SK-N-MC (cell line): ENCODE measurements around the gene MMADHC.

Experiments used
- DNase-seq: peaks from one replicate; pipeline ENCODE4 v3.0.0-alpha.2; 2011; ENCODE audit warnings: low read depth, low spot score
- H3K27ac ChIP-seq: fragments of 200-600 bp; sonication (generic); 2 replicates; pipeline ENCODE4 v1.5.1; 2016; ENCODE audit warnings: mixed run types
- H3K36me3 ChIP-seq: fragments of 200-600 bp; sonication (generic); 2 replicates; pipeline ENCODE4 v1.6.1; 2017; ENCODE audit warnings: antibody characterized with exemption, low read length, mixed read lengths; ENCODE audit not compliant: insufficient read depth
- H3K4me3 ChIP-seq: fragments of 200-600 bp; sonication (generic); 2 replicates; pipeline ENCODE4 v1.5.1; 2016
- H3K9ac ChIP-seq: fragments of 200-600 bp; sonication (generic); 2 replicates; pipeline ENCODE4 v1.8.0; 2017; ENCODE audit warnings: mixed run types, mixed read lengths; ENCODE audit not compliant: insufficient read length
- H3K9me3 ChIP-seq: fragments of 200-600 bp; sonication (generic); 2 replicates; pipeline ENCODE4 v1.6.1; 2017; ENCODE audit warnings: low read depth, mild to moderate bottlenecking, antibody characterized with exemption, low read length, moderate library complexity, mixed read lengths
- EZH2 ChIP-seq: fragments of 200-600 bp; sonication (generic); IDR thresholded peaks from one replicate; pipeline ENCODE4 v1.6.1; 2017; ENCODE audit warnings: antibody characterized with exemption
- FOXP2 ChIP-seq: optimal IDR thresholded peaks from 2 replicates; pipeline ENCODE3; 2011; ENCODE audit warnings: mild to moderate bottlenecking, moderate library complexity; ENCODE audit not compliant: insufficient read depth; ENCODE audit errors: extremely low read length, control extremely low read depth
- POLR2AphosphoS5 ChIP-seq: IDR thresholded peaks from 2 replicates; pipeline ENCODE4 v1.6.1; 2012; ENCODE audit warnings: mild to moderate bottlenecking, low read depth, low read length, borderline replicate concordance

The MMADHC gene

DNA sequence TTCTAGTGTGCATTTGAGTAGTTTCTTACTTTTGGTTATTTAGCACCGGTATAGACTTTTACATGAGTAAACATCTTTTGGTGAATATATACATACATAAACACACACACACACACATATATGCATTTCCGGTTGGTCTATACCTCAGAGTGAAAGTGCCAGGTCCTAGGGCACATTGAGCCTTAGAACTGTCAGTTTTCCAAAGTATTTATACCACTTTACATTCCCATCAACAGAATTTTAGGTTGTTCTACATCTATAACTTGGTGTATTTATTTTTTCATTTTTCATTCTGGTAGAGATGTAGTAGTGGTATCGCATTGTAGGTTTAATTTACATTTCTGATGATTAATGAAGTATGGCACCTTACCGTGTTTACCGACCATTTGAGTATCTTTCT is 22.6 kb downstream of the MMADHC start:
- no peak overlapping the region for H3K4me3 ChIP-seq
- DNase-seq, result no peak
- no peaks in the 10 kb centered on the region for H3K9me3 ChIP-seq

DNA sequence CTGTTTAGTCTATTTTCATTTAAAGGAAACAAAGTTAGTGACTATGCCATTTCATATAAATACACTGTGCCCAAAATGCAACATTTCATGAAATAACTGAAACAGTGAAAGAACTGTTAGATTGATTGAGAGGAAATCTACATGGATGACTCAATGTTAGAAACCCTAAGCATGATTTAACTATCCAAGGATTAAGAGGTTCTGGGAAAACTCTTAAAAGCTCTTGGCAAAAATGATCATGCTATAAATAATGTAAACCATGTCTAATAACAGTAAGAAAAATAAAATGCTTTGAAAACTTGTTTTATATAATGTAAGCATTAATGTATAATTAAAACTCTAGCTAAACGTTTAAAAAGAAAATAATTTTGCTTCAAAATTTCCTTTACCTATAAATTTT is 23.5 kb downstream of the MMADHC start:
- no peak for TF ChIP-seq EZH2
- no peak for TF ChIP-seq POLR2AphosphoS5
- no peak for TF ChIP-seq FOXP2
- Histone ChIP-seq H3K36me3 (peaks cover 19% of the 10 kb centered on the region), H3K9me3 (no peaks in the 10 kb centered on the region), H3K27ac (no peak overlapping the region), H3K9ac (no peak overlapping the region), H3K4me3 (no peak overlapping the region)
- DNase-seq, result no peak

More for the DNA sequence above, 22.6 kb downstream of the MMADHC start:
- no peak for TF ChIP-seq POLR2AphosphoS5
- no peak for TF ChIP-seq EZH2
- no peak for TF ChIP-seq FOXP2
- H3K9ac ChIP-seq, result no peak overlapping the region
- H3K36me3 ChIP-seq, result peaks cover 28% of the 10 kb centered on the region
- H3K27ac ChIP-seq, result no peak overlapping the region

DNA sequence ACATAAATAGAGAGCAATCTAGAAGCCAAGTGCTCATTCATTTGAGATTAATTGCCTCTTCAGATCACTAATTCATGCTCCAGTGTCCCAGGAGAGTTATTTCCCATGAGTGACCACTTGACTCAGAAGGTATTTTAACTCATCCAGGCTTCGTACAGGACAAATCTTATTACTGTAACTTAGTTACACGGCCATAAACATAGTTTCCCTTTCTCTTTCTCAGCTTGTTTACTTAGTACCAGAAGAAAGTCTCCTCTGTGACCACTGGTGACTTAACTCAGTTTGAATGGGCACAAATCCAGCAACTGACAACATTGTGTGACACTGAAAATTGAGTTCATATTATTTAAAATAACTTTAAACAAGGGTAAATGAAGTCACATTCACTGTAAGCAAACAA is 25.3 kb downstream of the MMADHC start:
- no peak overlapping the region for H3K9ac ChIP-seq
- DNase-seq, result no peak

DNA sequence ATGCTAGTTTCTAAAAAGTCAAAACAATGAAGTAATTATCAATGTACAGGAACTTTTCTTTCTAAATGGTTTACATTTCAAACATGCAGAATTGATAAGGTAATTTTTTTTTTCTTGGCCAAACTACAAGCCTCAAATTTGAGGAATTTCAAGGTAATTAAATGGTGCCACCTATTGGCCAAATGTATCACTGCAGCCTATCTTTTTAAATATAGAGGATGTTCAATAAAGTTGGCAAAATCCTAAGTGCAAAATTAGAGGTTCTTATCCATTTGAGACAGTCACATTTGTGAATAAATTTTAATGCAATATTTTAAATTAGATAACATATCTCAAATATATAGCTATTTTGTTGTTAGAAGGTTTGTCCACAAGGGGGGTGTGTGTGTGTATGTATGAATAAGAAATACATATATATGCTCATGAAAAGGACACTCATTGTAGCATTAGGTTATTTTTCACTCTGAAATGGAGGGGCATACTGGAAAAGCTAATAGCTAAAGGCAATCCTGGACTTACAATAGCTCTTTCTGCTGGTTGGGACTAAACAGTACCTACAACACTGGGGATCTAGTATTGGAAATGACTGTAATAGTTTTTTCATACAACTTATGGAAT is 26.2 kb downstream of the MMADHC start:
- Histone ChIP-seq H3K36me3 (no peaks in the 10 kb centered on the region), H3K9ac (no peak overlapping the region), H3K4me3 (no peak overlapping the region), H3K9me3 (no peaks in the 10 kb centered on the region), H3K27ac (no peak overlapping the region)
- DNase-seq, result peak; percentile 5
- TF ChIP-seq POLR2AphosphoS5 (no peak), FOXP2 (no peak), EZH2 (no peak)

More for the DNA sequence above, 25.3 kb downstream of the MMADHC start:
- no peak for TF ChIP-seq FOXP2
- no peak for TF ChIP-seq EZH2
- TF ChIP-seq POLR2AphosphoS5, result no peak
- Histone ChIP-seq H3K9me3 (no peaks in the 10 kb centered on the region), H3K4me3 (no peak overlapping the region), H3K36me3 (peaks cover 2% of the 10 kb centered on the region; the same call in 1 of the 2 replicates), H3K27ac (no peak overlapping the region)

DNA sequence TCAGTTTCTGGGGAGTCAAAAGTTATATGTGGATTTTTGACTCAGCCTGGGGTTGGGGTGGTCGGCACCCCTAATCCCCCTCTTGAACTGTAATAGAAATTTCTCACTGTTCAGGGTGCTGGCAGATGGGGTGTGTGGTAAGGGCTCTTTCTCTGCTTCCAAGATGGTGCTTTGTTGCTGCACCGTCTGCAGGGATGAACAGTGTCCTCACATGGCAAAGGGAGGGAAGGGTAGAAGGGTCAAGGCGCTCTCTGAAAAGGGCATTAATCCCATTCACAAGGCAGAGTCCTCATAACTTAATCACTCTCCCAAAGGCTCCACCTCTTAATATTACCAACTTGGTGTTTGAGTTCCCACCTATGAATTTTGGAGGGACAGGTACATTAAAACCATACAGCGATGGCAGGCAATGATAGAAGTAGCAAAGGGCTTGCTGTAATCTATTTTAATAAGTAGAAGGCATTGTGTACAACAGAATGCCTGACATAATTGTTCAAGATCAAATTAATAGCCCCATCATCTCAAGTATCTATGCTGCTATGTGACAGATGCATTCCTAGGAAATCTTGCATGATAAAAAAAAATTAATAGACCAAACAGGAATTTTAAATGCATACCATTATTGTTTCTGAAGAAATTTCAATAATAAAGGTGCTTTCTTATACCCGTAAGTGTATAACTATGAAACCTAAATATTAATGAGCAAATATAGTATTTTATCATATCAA is 28.1 kb downstream of the MMADHC start:
- no peak for TF ChIP-seq FOXP2
- TF ChIP-seq POLR2AphosphoS5, result no peak
- TF ChIP-seq EZH2, result no peak
- Histone ChIP-seq H3K9me3 (no peaks in the 10 kb centered on the region), H3K36me3 (no peaks in the 10 kb centered on the region), H3K4me3 (no peak overlapping the region), H3K27ac (no peak overlapping the region), H3K9ac (no peak overlapping the region)
- no peak for DNase-seq

GRCh38 chr2:149556452-149556851 is 31.1 kb downstream of the MMADHC start:
- no peak overlapping the region for H3K27ac ChIP-seq
- no peak overlapping the region for H3K4me3 ChIP-seq
- no peak for DNase-seq
- no peak overlapping the region for H3K9ac ChIP-seq
- H3K36me3 ChIP-seq, result no peaks in the 10 kb centered on the region
- no peaks in the 10 kb centered on the region for H3K9me3 ChIP-seq
- TF ChIP-seq FOXP2 (no peak), EZH2 (no peak), POLR2AphosphoS5 (no peak)

DNA sequence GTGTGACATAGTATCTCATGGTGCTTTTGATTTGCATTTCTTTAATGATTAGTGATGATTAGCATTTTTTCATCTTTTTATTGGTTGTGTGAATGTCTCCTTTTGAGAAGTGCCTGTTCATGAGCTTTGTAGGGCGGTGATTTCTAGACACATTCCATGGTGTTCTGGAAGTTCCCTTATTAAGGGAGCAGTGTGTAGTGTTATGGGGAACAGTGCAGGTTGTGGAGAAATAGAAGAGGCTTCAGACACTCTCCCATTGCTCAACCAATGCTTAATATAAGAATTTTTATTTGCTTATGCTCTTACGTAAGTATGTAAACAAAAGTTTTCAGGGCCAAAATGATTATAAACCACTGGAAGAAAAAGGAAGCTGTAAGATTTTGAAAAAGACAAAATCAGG is 34.7 kb downstream of the MMADHC start:
- TF ChIP-seq FOXP2 (no peak), EZH2 (no peak), POLR2AphosphoS5 (no peak)
- Histone ChIP-seq H3K4me3 (no peak overlapping the region), H3K9ac (no peak overlapping the region), H3K36me3 (no peaks in the 10 kb centered on the region), H3K27ac (no peak overlapping the region), H3K9me3 (no peaks in the 10 kb centered on the region)
- no peak for DNase-seq

DNA sequence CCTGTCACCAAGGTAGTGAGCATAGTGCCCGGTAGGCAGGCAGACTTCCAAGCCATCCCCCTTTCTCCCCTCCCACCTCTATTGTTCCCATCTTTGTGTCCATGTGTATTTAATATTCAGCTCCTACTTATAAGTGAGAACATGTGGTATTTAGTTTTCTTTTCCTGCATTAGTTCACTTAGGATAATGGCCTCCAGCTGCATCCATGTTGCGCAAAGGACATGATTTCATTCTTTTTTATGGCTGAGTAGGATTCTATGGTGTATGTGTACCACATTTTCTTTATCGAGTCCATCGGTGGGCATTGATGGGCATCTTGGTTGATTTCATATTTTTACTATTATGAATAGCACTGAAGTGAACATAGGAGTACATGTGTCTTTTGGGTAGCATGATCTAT is 35.3 kb downstream of the MMADHC start:
- H3K4me3 ChIP-seq, result no peak overlapping the region
- DNase-seq, result no peak

More for the DNA sequence above, 35.3 kb downstream of the MMADHC start:
- H3K27ac ChIP-seq, result no peak overlapping the region
- no peak overlapping the region for H3K9ac ChIP-seq
- TF ChIP-seq POLR2AphosphoS5 (no peak), EZH2 (no peak), FOXP2 (no peak)
- no peaks in the 10 kb centered on the region for H3K36me3 ChIP-seq
- H3K9me3 ChIP-seq, result no peaks in the 10 kb centered on the region
